HAP-1 (cell line): ENCODE measurements around the gene ZBTB7C.

Source experiments
- DNase-seq, 2 experiments: peaks; one replicate each; pipeline ENCODE4 v3.0.0-alpha.2; 2016 to 2020; ENCODE audit warnings: low spot score in 2 of 2
- H3K27me3 ChIP-seq: fragments of 250-450 bp; sonication (Bioruptor Pico); 2 replicates; pipeline ENCODE4 v1.5.1; 2020; ENCODE audit warnings: low read depth, mild to moderate bottlenecking, moderate library complexity
- H3K36me3 ChIP-seq: fragments of 250-450 bp; sonication (Bioruptor Pico); replicated peaks from 2 replicates; pipeline ENCODE4 v1.5.1; 2020; ENCODE audit warnings: mild to moderate bottlenecking
- H3K4me1 ChIP-seq: fragments of 250-450 bp; sonication (Bioruptor Pico); 2 replicates; pipeline ENCODE4 v1.5.1; 2020; ENCODE audit warnings: mild to moderate bottlenecking
- H3K4me3 ChIP-seq: fragments of 250-450 bp; sonication (Bioruptor Pico); 2 replicates; pipeline ENCODE4 v1.5.1; 2020; ENCODE audit warnings: mild to moderate bottlenecking, moderate library complexity
- H3K9me3 ChIP-seq: fragments of 250-450 bp; sonication (Bioruptor Pico); 2 replicates; pipeline ENCODE4 v1.5.1; 2020; ENCODE audit warnings: mild to moderate bottlenecking, moderate library complexity
- in situ Hi-C: fragments of 300-500 bp; cut with MboI; formaldehyde crosslinking; loops from 3 replicates; pipeline ENCODE4 v1.14.3; 2020; ENCODE audit warnings: low sequenced_read_pairs, inconsistent platforms, mixed read lengths

Gene ZBTB7C

GRCh38 chr18:48328473-48329210 lies 80.5 kb downstream of the ZBTB7C start:
- Histone ChIP-seq H3K4me1 (no peaks in the 10 kb centered on the region), H3K9me3 (no peaks in the 10 kb centered on the region), H3K36me3 (no peaks in the 10 kb centered on the region), H3K4me3 (no peak overlapping the region), H3K27me3 (no peaks in the 10 kb centered on the region; the same call in 1 of the 2 replicates)
- in situ Hi-C loops, result no loop called here
- DNase-seq, result no peak

GRCh38 chr18:48326901-48327675 lies 82.1 kb downstream of the ZBTB7C start:
- H3K36me3 ChIP-seq, result no peaks in the 10 kb centered on the region
- no peak for DNase-seq

GRCh38 chr18:48325115-48325665 lies 84.0 kb downstream of the ZBTB7C start:
- in situ Hi-C loops, result no loop called here
- no peaks in the 10 kb centered on the region for H3K36me3 ChIP-seq
- H3K27me3 ChIP-seq, result no peaks in the 10 kb centered on the region; the same call in 1 of the 2 replicates
- DNase-seq, result no peak
- H3K4me1 ChIP-seq, result no peaks in the 10 kb centered on the region
- no peak overlapping the region for H3K4me3 ChIP-seq
- no peaks in the 10 kb centered on the region for H3K9me3 ChIP-seq

More at GRCh38 chr18:48326901-48327675, 82.1 kb downstream of the ZBTB7C start:
- H3K27me3 ChIP-seq, result no peaks in the 10 kb centered on the region; the same call in 1 of the 2 replicates
- H3K9me3 ChIP-seq, result no peaks in the 10 kb centered on the region
- H3K4me3 ChIP-seq, result no peak overlapping the region
- no peaks in the 10 kb centered on the region for H3K4me1 ChIP-seq
- in situ Hi-C loops, result no loop called here

- Histone ChIP-seq H3K36me3 (no peaks in the 10 kb centered on the region), H3K9me3 (no peaks in the 10 kb centered on the region), H3K27me3 (no peaks in the 10 kb centered on the region), H3K4me1 (no peaks in the 10 kb centered on the region), H3K4me3 (no peak overlapping the region)
- in situ Hi-C loops, result no loop called here
- no peak for DNase-seq
Observed at GRCh38 chr18:48324651-48325050, 84.5 kb downstream of the ZBTB7C start.

- Histone ChIP-seq H3K4me1 (no peaks in the 10 kb centered on the region), H3K36me3 (no peaks in the 10 kb centered on the region), H3K27me3 (no peaks in the 10 kb centered on the region), H3K9me3 (no peaks in the 10 kb centered on the region), H3K4me3 (no peak overlapping the region)
- DNase-seq, result no peak
- in situ Hi-C loops, result no loop called here
Observed at GRCh38 chr18:48323151-48323550, 86.0 kb downstream of the ZBTB7C start.

GRCh38 chr18:48321536-48321935 lies 87.6 kb downstream of the ZBTB7C start:
- Histone ChIP-seq H3K36me3 (no peaks in the 10 kb centered on the region), H3K4me3 (no peak overlapping the region), H3K4me1 (no peaks in the 10 kb centered on the region), H3K9me3 (no peaks in the 10 kb centered on the region), H3K27me3 (no peaks in the 10 kb centered on the region)
- no peak for DNase-seq
- in situ Hi-C loops, result no loop called here

- Histone ChIP-seq H3K4me1 (no peaks in the 10 kb centered on the region), H3K4me3 (no peak overlapping the region), H3K9me3 (no peaks in the 10 kb centered on the region), H3K27me3 (no peaks in the 10 kb centered on the region), H3K36me3 (no peaks in the 10 kb centered on the region)
- in situ Hi-C loops, result no loop called here
- no peak for DNase-seq
Observed at GRCh38 chr18:48321121-48321520, 88.1 kb downstream of the ZBTB7C start.

- Histone ChIP-seq H3K9me3 (no peaks in the 10 kb centered on the region), H3K4me1 (no peaks in the 10 kb centered on the region), H3K4me3 (no peak overlapping the region), H3K36me3 (no peaks in the 10 kb centered on the region), H3K27me3 (no peaks in the 10 kb centered on the region)
- in situ Hi-C loops, result no loop called here
- no peak for DNase-seq
Observed at GRCh38 chr18:48320639-48320945, 88.6 kb downstream of the ZBTB7C start.

- Histone ChIP-seq H3K36me3 (no peaks in the 10 kb centered on the region), H3K27me3 (no peaks in the 10 kb centered on the region), H3K4me1 (no peaks in the 10 kb centered on the region), H3K4me3 (no peak overlapping the region), H3K9me3 (no peaks in the 10 kb centered on the region)
- DNase-seq, result no peak
- in situ Hi-C loops, result no loop called here
Observed at GRCh38 chr18:48319801-48320638, 89.2 kb downstream of the ZBTB7C start.

GRCh38 chr18:48318436-48318835 lies 90.7 kb downstream of the ZBTB7C start:
- H3K27me3 ChIP-seq, result no peaks in the 10 kb centered on the region
- H3K4me1 ChIP-seq, result no peaks in the 10 kb centered on the region
- H3K36me3 ChIP-seq, result no peaks in the 10 kb centered on the region
- in situ Hi-C loops, result no loop called here
- H3K9me3 ChIP-seq, result no peaks in the 10 kb centered on the region
- H3K4me3 ChIP-seq, result no peak overlapping the region
- DNase-seq, result no peak

- Histone ChIP-seq H3K27me3 (no peaks in the 10 kb centered on the region), H3K4me3 (no peak overlapping the region), H3K9me3 (no peaks in the 10 kb centered on the region), H3K36me3 (no peaks in the 10 kb centered on the region), H3K4me1 (no peaks in the 10 kb centered on the region)
- in situ Hi-C loops, result no loop called here
- DNase-seq, result no peak
Observed at GRCh38 chr18:48317781-48318381, 91.3 kb downstream of the ZBTB7C start.

- H3K4me3 ChIP-seq, result no peak overlapping the region
- no peak for DNase-seq
- in situ Hi-C loops, result no loop called here
- no peaks in the 10 kb centered on the region for H3K4me1 ChIP-seq
- H3K9me3 ChIP-seq, result no peaks in the 10 kb centered on the region
- no peaks in the 10 kb centered on the region for H3K27me3 ChIP-seq
- H3K36me3 ChIP-seq, result no peaks in the 10 kb centered on the region
Observed at GRCh38 chr18:48316177-48316576, 93.0 kb downstream of the ZBTB7C start.

GRCh38 chr18:48314690-48315089 lies 94.5 kb downstream of the ZBTB7C start:
- in situ Hi-C loops, result no loop called here
- no peaks in the 10 kb centered on the region for H3K27me3 ChIP-seq
- no peak overlapping the region for H3K4me3 ChIP-seq
- DNase-seq, result no peak
- H3K9me3 ChIP-seq, result no peaks in the 10 kb centered on the region
- no peaks in the 10 kb centered on the region for H3K36me3 ChIP-seq
- no peaks in the 10 kb centered on the region for H3K4me1 ChIP-seq
